HepG2 (cell line): ENCODE results near the gene KIAA1755. TPM values are rescaled to one million over a fixed set of nuclear protein-coding genes. Genes with fewer than 3 reads are reported as not detected.

ENCODE experiments used
- BRD4 ChIP-seq: sonication (generic); formaldehyde crosslinking; IDR thresholded peaks from 2 replicates; pipeline ENCODE4 v1.4.0; 2020; ENCODE audit warnings: missing genetic modification reagents
- DR1 ChIP-seq: sonication (generic); formaldehyde crosslinking; IDR thresholded peaks from 2 replicates; pipeline ENCODE4 v1.8.0; 2021; ENCODE audit warnings: mild to moderate bottlenecking, missing genetic modification reagents, inconsistent platforms
- FOXA3 ChIP-seq: IDR thresholded peaks from 2 replicates; pipeline ENCODE4 v1.6.1; 2016; ENCODE audit warnings: missing genetic modification reagents, missing compliant biosample characterization
- HOXD1 ChIP-seq: sonication (generic); formaldehyde crosslinking; IDR thresholded peaks from 2 replicates; pipeline ENCODE4 v1.5.0; 2020; ENCODE audit warnings: missing genetic modification reagents
- MEIS2 ChIP-seq: sonication (generic); formaldehyde crosslinking; IDR thresholded peaks from 2 replicates; pipeline ENCODE4 v1.9.0; 2021; ENCODE audit warnings: mild to moderate bottlenecking, missing genetic modification reagents
- NFE2L2 ChIP-seq: fragments of 150-350 bp; IDR thresholded peaks from 2 replicates; pipeline ENCODE4 v1.6.1; 2014; ENCODE audit warnings: low read length
- NR2C2 ChIP-seq: sonication (generic); formaldehyde crosslinking; IDR thresholded peaks from 2 replicates; pipeline ENCODE4 v1.4.0; 2020; ENCODE audit warnings: missing genetic modification reagents, mild to moderate bottlenecking, moderate library complexity, borderline replicate concordance
- RBFOX2 ChIP-seq: fragments of 200-400 bp; formaldehyde crosslinking; IDR thresholded peaks from 2 replicates; pipeline ENCODE4 v1.6.1; 2017; ENCODE audit warnings: low read depth, mild to moderate bottlenecking, low read length
- SIX4 ChIP-seq: sonication (generic); formaldehyde crosslinking; IDR thresholded peaks from 2 replicates; pipeline ENCODE4 v1.4.0; 2020; ENCODE audit warnings: missing genetic modification reagents
- XBP1 ChIP-seq: sonication (generic); formaldehyde crosslinking; IDR thresholded peaks from 2 replicates; pipeline ENCODE4 v1.5.0; 2020; ENCODE audit warnings: missing genetic modification reagents
- ZBTB33 ChIP-seq: sonication (generic); formaldehyde crosslinking; IDR thresholded peaks from 2 replicates; pipeline ENCODE4 v1.4.0; 2020; ENCODE audit warnings: missing genetic modification reagents
- ZC3H13 ChIP-seq: sonication (generic); formaldehyde crosslinking; IDR thresholded peaks from 2 replicates; pipeline ENCODE4 v1.8.1; 2023; ENCODE audit warnings: mild to moderate bottlenecking, missing genetic modification reagents, moderate library complexity
- ZFY ChIP-seq: sonication (generic); formaldehyde crosslinking; IDR thresholded peaks from 2 replicates; pipeline ENCODE4 v1.4.0; 2020; ENCODE audit warnings: missing genetic modification reagents
- ZKSCAN1 ChIP-seq: fragments of 150-350 bp; IDR thresholded peaks from 2 replicates; pipeline ENCODE4 v1.6.1; 2014; ENCODE audit warnings: low read length
- ZNF232 ChIP-seq: sonication (generic); formaldehyde crosslinking; IDR thresholded peaks from 2 replicates; pipeline ENCODE4 v1.4.0; 2020; ENCODE audit warnings: missing genetic modification reagents, borderline replicate concordance
- ZNF354B ChIP-seq: sonication (generic); formaldehyde crosslinking; IDR thresholded peaks from 2 replicates; pipeline ENCODE4 v1.8.0; 2022; ENCODE audit warnings: mild to moderate bottlenecking, missing genetic modification reagents
- ZNF501 ChIP-seq: sonication (generic); formaldehyde crosslinking; IDR thresholded peaks from 2 replicates; pipeline ENCODE4 v1.5.1; 2020; ENCODE audit warnings: mild to moderate bottlenecking, moderate library complexity, missing genetic modification reagents
- ZNF562 ChIP-seq: sonication (generic); formaldehyde crosslinking; IDR thresholded peaks from 2 replicates; pipeline ENCODE4 v1.8.0; 2022; ENCODE audit warnings: missing genetic modification reagents, borderline replicate concordance
- ZNF660 ChIP-seq: sonication (generic); formaldehyde crosslinking; IDR thresholded peaks from 2 replicates; pipeline ENCODE4 v1.5.1; 2020; ENCODE audit warnings: mild to moderate bottlenecking, low read depth, missing genetic modification reagents, borderline replicate concordance
- ZNF749 ChIP-seq: sonication (generic); formaldehyde crosslinking; IDR thresholded peaks from 2 replicates; pipeline ENCODE4 v1.8.0; 2022; ENCODE audit warnings: mild to moderate bottlenecking, missing genetic modification reagents, moderate library complexity, borderline replicate concordance
- polyA plus RNA-seq, 8 experiments: library from polyadenylated mRNA; depleted of rRNA in 3 of 8; stranded (reverse) in 7 of 8; unstranded in 1 of 8; fragments of >200 nt; fragmentation: Illumina TruSeq in 4 of 8; extraction: Trizol in 4 of 8; gene quantifications; 2 replicates each; pipeline versions ENCODE4 v1.2.1 to v1.2.3, GENCODE V29; 2011 to 2016; ENCODE audit warnings: low read depth in 4 of 8, missing spikeins in 1 of 8, mixed read lengths in 1 of 8; ENCODE audit not compliant: insufficient read depth in 1 of 8
- total RNA-seq, 5 experiments: library from RNA; depleted of rRNA; stranded (reverse); fragments of >200 nt; fragmentation: Illumina TruSeq; extraction: Trizol; gene quantifications; 2 replicates each; pipeline ENCODE4 v1.2.3, GENCODE V29; 2016; ENCODE audit warnings: low read depth in 1 of 5
- TF ChIP-seq, protein P1 (sequence below): sonication (generic); formaldehyde crosslinking; IDR thresholded peaks from 2 replicates; pipeline ENCODE4 v1.8.1; 2022; ENCODE audit warnings: low read depth, mild to moderate bottlenecking, missing genetic modification reagents
- TF ChIP-seq, protein P2 (sequence below): IDR thresholded peaks from 2 replicates; pipeline ENCODE4 v1.4.0; 2020; ENCODE audit warnings: mild to moderate bottlenecking, missing genetic modification reagents

KIAA1755 gene
- total and polyA plus RNA-seq, 2 of the 13 experiments (the other 11 are each of a cell fraction or from before 2014, with no cell fraction given): 0.04 TPM; not detected in 1

DNA sequence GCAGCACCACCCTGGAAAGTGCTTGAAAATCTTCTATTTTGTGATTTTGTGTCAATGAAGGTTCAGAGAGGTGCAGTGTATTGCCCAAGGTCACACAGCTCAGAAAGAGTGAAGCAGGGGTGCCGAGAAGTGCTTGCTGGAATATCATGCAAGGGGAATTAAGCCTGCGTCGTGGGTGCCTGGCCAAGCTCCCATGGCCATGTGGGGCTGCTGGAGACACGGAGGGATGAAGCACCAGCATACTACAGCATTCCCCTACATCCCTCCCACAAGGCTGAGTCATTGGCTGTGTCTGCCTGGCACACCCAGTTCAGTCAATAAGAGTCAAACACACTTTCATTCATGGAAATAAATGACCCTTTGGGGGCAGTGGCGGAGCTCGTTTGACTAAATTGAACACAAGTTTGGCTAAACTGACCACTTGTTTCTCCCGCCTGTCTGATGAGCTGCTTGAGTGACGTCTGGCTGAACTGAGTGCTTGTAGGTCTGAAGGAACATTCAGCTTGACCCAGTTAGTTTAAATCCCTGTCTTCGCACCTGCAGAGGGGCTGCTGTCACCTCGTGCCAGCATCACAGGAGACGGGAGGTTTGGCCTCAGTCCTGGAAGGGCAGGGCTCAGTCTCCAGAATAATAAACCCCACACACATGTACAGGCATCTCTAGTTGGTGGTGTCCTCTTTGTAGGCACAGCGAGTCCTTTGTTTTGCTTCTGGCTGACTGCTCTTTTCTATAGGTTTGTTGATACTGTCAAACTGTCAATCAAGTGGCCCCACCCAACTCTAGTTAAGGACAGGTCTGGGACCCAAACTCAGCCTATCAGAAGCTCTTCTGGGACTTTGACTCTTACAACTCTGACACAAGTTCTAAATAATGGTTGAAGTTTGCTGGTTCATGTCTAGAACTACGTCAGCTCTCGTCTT, 87.0 kb downstream of the KIAA1755 start (continued):
- TF ChIP-seq, protein P1, sequence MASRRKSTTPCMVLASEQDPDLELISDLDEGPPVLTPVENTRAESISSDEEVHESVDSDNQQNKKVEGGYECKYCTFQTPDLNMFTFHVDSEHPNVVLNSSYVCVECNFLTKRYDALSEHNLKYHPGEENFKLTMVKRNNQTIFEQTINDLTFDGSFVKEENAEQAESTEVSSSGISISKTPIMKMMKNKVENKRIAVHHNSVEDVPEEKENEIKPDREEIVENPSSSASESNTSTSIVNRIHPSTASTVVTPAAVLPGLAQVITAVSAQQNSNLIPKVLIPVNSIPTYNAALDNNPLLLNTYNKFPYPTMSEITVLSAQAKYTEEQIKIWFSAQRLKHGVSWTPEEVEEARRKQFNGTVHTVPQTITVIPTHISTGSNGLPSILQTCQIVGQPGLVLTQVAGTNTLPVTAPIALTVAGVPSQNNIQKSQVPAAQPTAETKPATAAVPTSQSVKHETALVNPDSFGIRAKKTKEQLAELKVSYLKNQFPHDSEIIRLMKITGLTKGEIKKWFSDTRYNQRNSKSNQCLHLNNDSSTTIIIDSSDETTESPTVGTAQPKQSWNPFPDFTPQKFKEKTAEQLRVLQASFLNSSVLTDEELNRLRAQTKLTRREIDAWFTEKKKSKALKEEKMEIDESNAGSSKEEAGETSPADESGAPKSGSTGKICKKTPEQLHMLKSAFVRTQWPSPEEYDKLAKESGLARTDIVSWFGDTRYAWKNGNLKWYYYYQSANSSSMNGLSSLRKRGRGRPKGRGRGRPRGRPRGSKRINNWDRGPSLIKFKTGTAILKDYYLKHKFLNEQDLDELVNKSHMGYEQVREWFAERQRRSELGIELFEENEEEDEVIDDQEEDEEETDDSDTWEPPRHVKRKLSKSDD (CRISPR knock-in tag): no peak
- TF ChIP-seq ZNF660 (CRISPR knock-in tag) (no peak), FOXA3 (0 out of 2 replicates have a peak, but pooled peaks have one; percentile 56), RBFOX2 (no peak), MEIS2 (CRISPR knock-in tag) (peak; percentile 63; the same call in 1 of the 2 replicates), BRD4 (CRISPR knock-in tag) (no peak), ZC3H13 (CRISPR knock-in tag) (no peak), NR2C2 (CRISPR knock-in tag) (no peak), ZKSCAN1 (no peak), ZNF354B (CRISPR knock-in tag) (no peak), ZFY (CRISPR knock-in tag) (0 out of 2 replicates have a peak, but pooled peaks have one; percentile 26), DR1 (CRISPR knock-in tag) (no peak), XBP1 (CRISPR knock-in tag) (no peak), SIX4 (CRISPR knock-in tag) (peak; percentile 33; the same call in 1 of the 2 replicates), ZNF749 (CRISPR knock-in tag) (no peak), ZBTB33 (peak; percentile 23; the same call in 1 of the 2 replicates), ZNF232 (CRISPR knock-in tag) (no peak), HOXD1 (CRISPR knock-in tag) (no peak), ZNF501 (CRISPR knock-in tag) (0 out of 2 replicates have a peak, but pooled peaks have one; percentile 24), NFE2L2 (no peak; the same call in 1 of the 2 replicates), ZNF562 (CRISPR knock-in tag) (no peak)
- TF ChIP-seq, protein P2, sequence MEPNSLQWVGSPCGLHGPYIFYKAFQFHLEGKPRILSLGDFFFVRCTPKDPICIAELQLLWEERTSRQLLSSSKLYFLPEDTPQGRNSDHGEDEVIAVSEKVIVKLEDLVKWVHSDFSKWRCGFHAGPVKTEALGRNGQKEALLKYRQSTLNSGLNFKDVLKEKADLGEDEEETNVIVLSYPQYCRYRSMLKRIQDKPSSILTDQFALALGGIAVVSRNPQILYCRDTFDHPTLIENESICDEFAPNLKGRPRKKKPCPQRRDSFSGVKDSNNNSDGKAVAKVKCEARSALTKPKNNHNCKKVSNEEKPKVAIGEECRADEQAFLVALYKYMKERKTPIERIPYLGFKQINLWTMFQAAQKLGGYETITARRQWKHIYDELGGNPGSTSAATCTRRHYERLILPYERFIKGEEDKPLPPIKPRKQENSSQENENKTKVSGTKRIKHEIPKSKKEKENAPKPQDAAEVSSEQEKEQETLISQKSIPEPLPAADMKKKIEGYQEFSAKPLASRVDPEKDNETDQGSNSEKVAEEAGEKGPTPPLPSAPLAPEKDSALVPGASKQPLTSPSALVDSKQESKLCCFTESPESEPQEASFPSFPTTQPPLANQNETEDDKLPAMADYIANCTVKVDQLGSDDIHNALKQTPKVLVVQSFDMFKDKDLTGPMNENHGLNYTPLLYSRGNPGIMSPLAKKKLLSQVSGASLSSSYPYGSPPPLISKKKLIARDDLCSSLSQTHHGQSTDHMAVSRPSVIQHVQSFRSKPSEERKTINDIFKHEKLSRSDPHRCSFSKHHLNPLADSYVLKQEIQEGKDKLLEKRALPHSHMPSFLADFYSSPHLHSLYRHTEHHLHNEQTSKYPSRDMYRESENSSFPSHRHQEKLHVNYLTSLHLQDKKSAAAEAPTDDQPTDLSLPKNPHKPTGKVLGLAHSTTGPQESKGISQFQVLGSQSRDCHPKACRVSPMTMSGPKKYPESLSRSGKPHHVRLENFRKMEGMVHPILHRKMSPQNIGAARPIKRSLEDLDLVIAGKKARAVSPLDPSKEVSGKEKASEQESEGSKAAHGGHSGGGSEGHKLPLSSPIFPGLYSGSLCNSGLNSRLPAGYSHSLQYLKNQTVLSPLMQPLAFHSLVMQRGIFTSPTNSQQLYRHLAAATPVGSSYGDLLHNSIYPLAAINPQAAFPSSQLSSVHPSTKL: peak; percentile 46
